Esophagus squamous epithelium (tissue), 5 donors: ENCODE results near the gene GSTM4. TPM values are rescaled to one million over a fixed set of nuclear protein-coding genes. Genes with fewer than 3 reads are reported as not detected.

ENCODE experiments used
- DNase-seq: peaks from one replicate; lab custom pipeline; 2025; lab: John Stamatoyannopoulos, UW
- H3K27ac ChIP-seq, 4 donors: fragments of 200-600 bp; sonication (generic); one replicate each; pipeline ENCODE4 v1.5.1; 2016 to 2019; ENCODE audit warnings: mild to moderate bottlenecking in 1 of 4
- H3K27me3 ChIP-seq, 4 donors: fragments of 200-600 bp; sonication (generic); 1 replicate in 3 of 4; 2 replicates in 1 of 4; pipeline versions ENCODE4 v1.5.1 to v1.6.0; 2017 to 2021; ENCODE audit warnings: antibody characterized with exemption in 1 of 4
- H3K36me3 ChIP-seq, 3 donors: fragments of 200-600 bp; sonication (generic); one replicate each; pipeline ENCODE4 v1.5.1; 2016 to 2019
- H3K4me1 ChIP-seq, 3 donors: fragments of 200-600 bp; sonication (generic); one replicate each; pipeline ENCODE4 v1.5.1; 2017 to 2019
- H3K4me3 ChIP-seq, 4 donors: fragments of 200-600 bp; sonication (generic); 1 replicate in 3 of 4; 2 replicates in 1 of 4; pipeline ENCODE4 v1.5.1; 2016 to 2019; ENCODE audit warnings: mild to moderate bottlenecking in 2 of 4, moderate library complexity in 1 of 4
- H3K9me3 ChIP-seq, 3 donors: fragments of 200-600 bp; sonication (generic); one replicate each; pipeline ENCODE4 v1.5.1; 2016 to 2019
- POLR2A ChIP-seq, 4 donors: fragments of 450-650 bp; IDR thresholded peaks; one replicate each; pipeline ENCODE4 v1.6.1; 2017; ENCODE audit warnings: antibody characterized with exemption in 4 of 4, mild to moderate bottlenecking in 4 of 4, moderate library complexity in 3 of 4
- WGBS, 2 donors: methylation state at CpG; one replicate each; pipeline ENCODE4 v1.1.5; 2018; 5-methylcytosine and 5-hydroxymethylcytosine counted together
- intact Hi-C: fragments of 100-400 bp; cut with DNase I; formaldehyde crosslinking; loops from one replicate; pipeline ENCODE4 v1.15.0; 2022
- total RNA-seq, 4 donors: library from RNA; depleted of rRNA; stranded (reverse); fragments of >200 nt; gene quantifications; one replicate each; pipeline ENCODE4 v1.1.0, GENCODE V29; 2016
- TF ChIP-seq, protein P1 (sequence below), 6 experiments: fragments of 450-650 bp in 4 of 6; fragments of 200-600 bp in 2 of 6; sonication (generic) in 2 of 6; IDR thresholded peaks; one replicate each; pipeline ENCODE4 v1.5.1; 2016 to 2019; ENCODE audit warnings: antibody characterized with exemption in 6 of 6, mild to moderate bottlenecking in 4 of 6, moderate library complexity in 4 of 6
- donor health status: DM: yes; HTN: yes; CAD: no.

GSTM4 gene
- total RNA-seq, 4 donors from 2014 or later: 13.5 to 53.5 (median 29.4) TPM

DNA sequence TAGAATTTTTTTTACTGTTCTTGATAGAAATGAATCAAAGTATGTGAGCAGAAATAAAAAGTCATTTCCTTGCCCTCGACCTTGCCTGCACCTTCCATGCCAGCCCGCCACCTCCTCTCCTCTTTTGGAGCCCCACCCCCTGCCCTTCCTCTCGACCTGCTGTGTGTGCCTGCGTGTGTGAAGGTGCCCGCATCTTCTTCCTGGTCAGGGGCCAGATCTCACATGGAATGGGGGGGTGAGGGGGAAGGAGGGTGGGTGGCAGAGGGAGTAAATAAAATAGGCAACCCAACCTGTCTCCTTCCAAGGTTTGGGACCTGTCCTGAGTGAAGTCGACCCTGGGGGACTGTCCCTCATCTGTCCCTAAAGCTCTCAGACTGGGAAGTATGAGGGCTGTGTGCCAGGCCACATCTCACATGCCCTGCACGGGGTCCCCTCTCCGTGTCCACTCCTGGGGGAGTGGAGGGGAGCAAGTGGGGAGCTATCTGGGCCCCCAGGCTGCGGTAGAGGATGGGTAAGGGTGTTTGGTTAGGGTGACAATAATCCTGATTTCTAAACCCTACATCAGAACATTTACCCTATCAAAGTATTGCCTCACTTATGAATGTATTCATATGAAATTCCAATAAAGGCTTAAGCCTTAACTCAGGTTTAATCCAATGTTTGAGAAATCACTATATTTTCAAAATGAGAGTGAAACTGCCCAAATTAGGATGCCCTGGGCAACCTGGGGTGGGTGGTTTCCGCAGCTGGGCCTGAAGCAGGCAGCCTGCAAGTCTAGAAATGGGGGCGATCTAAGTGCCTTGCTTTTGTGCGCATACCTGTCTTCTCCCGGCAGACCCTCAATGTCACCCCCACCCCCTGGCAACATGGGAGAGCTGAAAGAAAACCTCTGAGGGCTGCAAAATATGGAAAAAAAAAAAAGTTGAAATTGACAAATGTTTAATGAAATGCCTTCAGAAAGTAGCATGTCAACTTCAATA is 20.8 kb upstream of the GSTM4 start:
- peaks cover 0 to 46% (median 10%) of the 10 kb centered on the region in 3 donors for H3K4me1 ChIP-seq
- DNase-seq: no peak
- H3K27ac ChIP-seq: peak overlapping the region in 1 of 4 donors; percentile 18
- no peak for TF ChIP-seq POLR2A (IDR thresholded peaks at IDR 0.05)
- TF ChIP-seq, protein P1, sequence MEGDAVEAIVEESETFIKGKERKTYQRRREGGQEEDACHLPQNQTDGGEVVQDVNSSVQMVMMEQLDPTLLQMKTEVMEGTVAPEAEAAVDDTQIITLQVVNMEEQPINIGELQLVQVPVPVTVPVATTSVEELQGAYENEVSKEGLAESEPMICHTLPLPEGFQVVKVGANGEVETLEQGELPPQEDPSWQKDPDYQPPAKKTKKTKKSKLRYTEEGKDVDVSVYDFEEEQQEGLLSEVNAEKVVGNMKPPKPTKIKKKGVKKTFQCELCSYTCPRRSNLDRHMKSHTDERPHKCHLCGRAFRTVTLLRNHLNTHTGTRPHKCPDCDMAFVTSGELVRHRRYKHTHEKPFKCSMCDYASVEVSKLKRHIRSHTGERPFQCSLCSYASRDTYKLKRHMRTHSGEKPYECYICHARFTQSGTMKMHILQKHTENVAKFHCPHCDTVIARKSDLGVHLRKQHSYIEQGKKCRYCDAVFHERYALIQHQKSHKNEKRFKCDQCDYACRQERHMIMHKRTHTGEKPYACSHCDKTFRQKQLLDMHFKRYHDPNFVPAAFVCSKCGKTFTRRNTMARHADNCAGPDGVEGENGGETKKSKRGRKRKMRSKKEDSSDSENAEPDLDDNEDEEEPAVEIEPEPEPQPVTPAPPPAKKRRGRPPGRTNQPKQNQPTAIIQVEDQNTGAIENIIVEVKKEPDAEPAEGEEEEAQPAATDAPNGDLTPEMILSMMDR (IDR thresholded peaks at IDR 0.05): no peak
- intact Hi-C loops: loop anchor here (5.0 kb wide), 1 partner anchor 93 kb away; no protein-coding TSS in a partner anchor
- H3K27me3 ChIP-seq: no peaks in the 10 kb centered on the region
- H3K9me3 ChIP-seq: no peaks in the 10 kb centered on the region
- H3K4me3 ChIP-seq: no peak overlapping the region
- H3K36me3 ChIP-seq: peaks cover 7 to 18% (median 8%) of the 10 kb centered on the region in 3 donors
- WGBS, 2 donors: 54 to 58% methylated on average over 6 to 11 of the region's 13 CpGs

DNA sequence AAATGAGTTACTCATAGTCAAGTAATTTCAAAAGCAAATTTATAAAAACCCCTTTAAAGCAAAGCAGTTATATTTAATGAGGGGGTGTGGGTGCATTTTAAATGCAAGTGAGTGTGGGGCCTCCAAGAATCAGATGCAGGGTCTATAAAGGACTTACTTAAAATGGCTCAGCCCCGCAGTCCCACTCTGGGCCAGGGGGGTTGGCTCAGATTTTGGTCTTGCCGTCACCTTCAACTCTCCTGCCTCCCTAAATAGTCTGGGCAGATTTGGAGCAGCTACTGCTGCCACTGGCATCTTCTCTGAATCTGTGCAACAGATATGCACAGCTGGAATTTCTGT is 20.1 kb upstream of the GSTM4 start:
- no peaks in the 10 kb centered on the region for H3K27me3 ChIP-seq
- peaks cover 0 to 51% (median 10%) of the 10 kb centered on the region in 3 donors for H3K4me1 ChIP-seq
- intact Hi-C loops: loop anchor here (5.0 kb wide), 1 partner anchor 94 kb away; no protein-coding TSS in a partner anchor
- H3K4me3 ChIP-seq: no peak overlapping the region
- peaks cover 5 to 12% (median 5%) of the 10 kb centered on the region in 3 donors for H3K36me3 ChIP-seq
- no peak overlapping the region for H3K27ac ChIP-seq
- WGBS, 2 donors: 64 to 85% methylated on average over 2 of the region's 2 CpGs
- DNase-seq: no peak
- H3K9me3 ChIP-seq: no peaks in the 10 kb centered on the region
- TF ChIP-seq POLR2A (IDR thresholded peaks at IDR 0.05): no peak
- TF ChIP-seq, protein P1 (IDR thresholded peaks at IDR 0.05): no peak

DNA sequence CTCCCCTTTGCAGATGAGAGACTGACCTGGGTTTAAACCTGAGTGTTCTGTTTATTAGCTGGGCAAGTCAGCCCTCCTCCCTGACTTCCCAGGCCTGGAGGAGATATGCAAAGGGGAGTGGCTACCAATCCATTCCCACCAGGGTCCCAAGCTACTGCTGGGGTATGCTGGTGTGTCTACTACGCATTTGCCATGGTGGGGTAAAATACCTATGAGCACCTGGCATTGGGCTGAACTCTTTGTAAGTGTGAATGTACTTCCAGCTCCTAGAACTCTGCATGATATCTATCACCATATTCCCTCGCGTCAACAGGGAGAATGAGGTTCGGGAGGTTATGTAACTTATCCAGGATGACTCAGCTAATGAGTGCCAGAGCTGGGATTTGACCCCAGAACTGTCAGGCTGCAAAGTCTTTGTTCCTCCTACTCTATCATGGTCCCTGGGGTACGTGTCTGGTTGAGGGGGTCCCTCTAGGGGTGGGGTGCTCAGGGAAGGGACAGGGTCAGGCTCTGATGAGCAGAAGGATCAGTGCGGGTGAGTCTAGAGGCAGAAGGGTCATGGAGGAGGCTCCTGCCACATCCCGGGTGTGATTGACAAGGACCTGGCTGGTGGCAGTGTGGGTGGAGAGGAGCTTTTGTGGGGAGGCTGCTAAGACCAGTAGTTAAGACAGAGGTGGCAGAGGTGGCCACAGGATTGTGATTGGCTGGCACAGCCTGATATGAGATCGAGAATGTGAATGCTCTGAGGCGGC is 19.5 kb upstream of the GSTM4 start:
- H3K27ac ChIP-seq: no peak overlapping the region
- TF ChIP-seq POLR2A (IDR thresholded peaks at IDR 0.05): no peak
- TF ChIP-seq, protein P1 (IDR thresholded peaks at IDR 0.05): no peak
- H3K36me3 ChIP-seq: peaks cover 0 to 7% (median 0%) of the 10 kb centered on the region in 3 donors
- H3K27me3 ChIP-seq: no peaks in the 10 kb centered on the region
- intact Hi-C loops: loop anchor here (5.0 kb wide), 1 partner anchor 94 kb away; no protein-coding TSS in a partner anchor
- peaks cover 0 to 50% (median 10%) of the 10 kb centered on the region in 3 donors for H3K4me1 ChIP-seq
- DNase-seq: no peak
- H3K9me3 ChIP-seq: no peaks in the 10 kb centered on the region
- WGBS, 2 donors: 35 to 44% methylated on average over 7 to 8 of the region's 9 CpGs
- H3K4me3 ChIP-seq: no peak overlapping the region

DNA sequence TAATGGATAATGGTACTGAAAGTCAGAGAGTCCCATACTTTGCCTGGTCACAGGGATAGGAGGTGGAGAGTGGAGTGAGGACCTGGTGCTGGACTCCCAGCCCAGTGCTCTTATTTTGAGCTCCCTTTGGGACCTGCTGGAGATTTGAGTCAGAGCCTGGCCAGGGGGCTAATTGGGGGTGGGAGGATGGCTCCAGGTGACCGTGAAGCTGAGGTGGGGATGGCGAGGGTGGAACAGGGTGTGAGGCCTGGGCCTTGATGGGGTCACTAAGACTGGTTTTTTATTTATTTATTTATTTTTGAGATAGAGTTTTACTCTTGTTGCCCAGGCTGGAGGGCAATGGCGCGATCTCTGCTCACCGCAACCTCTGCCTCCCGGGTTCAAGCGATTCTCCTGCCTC is 18.5 kb upstream of the GSTM4 start:
- no peak for DNase-seq
- Histone ChIP-seq H3K27me3 (no peaks in the 10 kb centered on the region), H3K4me3 (no peak overlapping the region), H3K27ac (no peak overlapping the region), H3K9me3 (no peaks in the 10 kb centered on the region), H3K4me1 (peaks cover 0 to 40% (median 10%) of the 10 kb centered on the region in 3 donors), H3K36me3 (no peaks in the 10 kb centered on the region)
- 89 to 94% methylated on average over 7 of the region's 7 CpGs for WGBS, 2 donors
- TF ChIP-seq POLR2A (IDR thresholded peaks at IDR 0.05): no peak
- TF ChIP-seq, protein P1 (IDR thresholded peaks at IDR 0.05): no peak
- intact Hi-C loops: loop anchor here (5.0 kb wide), 1 partner anchor 95 kb away; no protein-coding TSS in a partner anchor
